ENCODE data around the gene SPAG6. TPM values are rescaled to one million over a fixed set of nuclear protein-coding genes. Genes with fewer than 3 reads are reported as not detected.
A peak's percentile ranks its signal among the peaks of the same experiment; 100 is the strongest.

SPAG6 gene
- total and polyA plus RNA-seq, 9 donors, result 4.1 to 8.7 (median 5.0) TPM

DNA sequence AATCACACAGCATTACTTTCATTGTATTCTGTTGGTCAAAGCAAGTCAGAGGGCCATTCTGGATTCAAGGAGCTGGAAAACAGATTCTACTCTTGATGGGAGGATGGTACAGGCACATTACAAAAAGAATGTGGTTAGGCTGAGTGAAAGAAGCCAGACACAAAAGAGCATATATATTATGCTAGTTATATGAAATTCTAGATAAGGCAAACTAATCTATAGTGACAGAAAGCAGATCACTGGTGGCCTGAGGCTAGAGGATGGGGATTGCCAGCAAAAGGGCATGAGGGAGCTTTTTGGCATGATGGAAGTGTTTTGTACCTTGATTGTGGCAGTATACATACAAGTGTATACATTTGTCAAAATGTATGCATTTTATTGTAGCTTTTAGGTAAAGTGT lies 96.8 kb downstream of the SPAG6 start:
- Histone ChIP-seq H3K36me3 (ENCODE audit: control insufficient read depth, insufficient read depth, low read length) (no peaks in the 10 kb centered on the region), H3K27ac (ENCODE audit: low read length) (no peak overlapping the region), H3K4me3 (ENCODE audit: low read length) (no peak overlapping the region), H3K27me3 (ENCODE audit: control insufficient read depth, insufficient read depth, low read length) (no peaks in the 10 kb centered on the region), H3K9me3 (replicated peaks; ENCODE audit: control insufficient read depth, low read depth, low read length) (no peaks in the 10 kb centered on the region), H3K4me1 (ENCODE audit: control insufficient read depth, insufficient read depth, low read length) (peaks cover 5% of the 10 kb centered on the region)
- DNase-seq, result no peak

DNA sequence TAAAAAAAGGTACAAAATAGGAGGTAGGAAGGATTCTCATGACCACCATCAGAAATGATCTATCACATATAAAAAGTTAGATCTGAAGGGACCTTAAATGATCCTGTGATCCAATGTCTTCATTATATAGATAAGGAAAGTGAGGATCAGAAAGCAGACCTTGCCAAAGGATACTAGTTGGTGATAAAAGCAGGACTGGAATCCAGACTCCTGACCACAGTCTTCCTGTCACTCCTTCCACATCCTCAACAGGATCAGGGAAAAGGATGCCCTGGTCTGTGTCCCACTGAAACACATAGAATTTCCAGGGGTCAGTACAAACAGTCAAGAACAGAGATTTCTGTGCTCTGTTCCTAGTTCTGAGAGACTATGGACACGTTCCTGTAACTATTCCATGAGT lies 97.2 kb downstream of the SPAG6 start:
- H3K4me1 ChIP-seq (ENCODE audit: control insufficient read depth, insufficient read depth, low read length), result peaks cover 5% of the 10 kb centered on the region
- H3K27ac ChIP-seq (ENCODE audit: low read length), result no peak overlapping the region
- 50% methylated on average over 1 of the region's 1 CpG for WGBS (ENCODE audit: insufficient coverage)
- H3K9me3 ChIP-seq (replicated peaks; ENCODE audit: control insufficient read depth, low read depth, low read length), result no peaks in the 10 kb centered on the region
- DNase-seq, result no peak
- no peak overlapping the region for H3K4me3 ChIP-seq (ENCODE audit: low read length)
- no peaks in the 10 kb centered on the region for H3K27me3 ChIP-seq (ENCODE audit: control insufficient read depth, insufficient read depth, low read length)
- no peaks in the 10 kb centered on the region for H3K36me3 ChIP-seq (ENCODE audit: control insufficient read depth, insufficient read depth, low read length)

DNA sequence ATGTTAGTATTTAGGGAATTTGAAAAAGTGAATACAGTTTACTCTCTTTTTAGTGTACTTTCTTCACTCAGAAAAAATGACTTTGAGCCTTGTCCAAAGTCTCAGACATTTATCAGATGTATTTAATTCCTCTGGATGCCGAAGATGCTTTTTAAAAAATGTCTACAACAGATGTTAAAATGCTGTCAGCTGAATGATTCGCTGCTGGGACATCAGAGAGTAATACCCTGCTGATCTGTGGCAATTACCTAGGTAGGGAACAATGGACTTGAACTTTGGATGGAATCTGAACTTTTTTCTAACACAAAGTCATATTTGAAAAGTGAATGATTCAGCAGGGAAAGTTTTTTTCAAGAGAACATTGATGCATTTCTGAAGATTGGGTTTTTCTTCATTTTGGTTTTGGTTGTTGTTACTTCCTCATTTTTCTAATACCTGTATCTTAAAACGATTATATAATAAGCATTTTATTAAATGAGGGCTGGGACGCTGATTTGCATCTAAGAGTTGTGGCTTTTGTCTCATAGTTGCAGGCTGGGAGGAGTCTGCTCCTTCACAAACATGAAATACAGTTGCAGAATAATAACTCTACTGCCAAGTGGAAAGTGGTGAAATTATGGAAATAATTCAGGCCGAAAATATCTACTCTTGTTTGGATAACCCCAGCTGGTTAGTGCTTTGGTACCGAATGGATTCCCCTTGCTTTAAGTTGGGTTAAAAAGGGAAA lies 98.0 kb downstream of the SPAG6 start:
- Histone ChIP-seq H3K4me1 (ENCODE audit: control insufficient read depth, insufficient read depth, low read length) (peaks cover 3% of the 10 kb centered on the region), H3K27ac (ENCODE audit: low read length) (no peak overlapping the region), H3K4me3 (ENCODE audit: low read length) (no peak overlapping the region), H3K36me3 (ENCODE audit: control insufficient read depth, insufficient read depth, low read length) (no peaks in the 10 kb centered on the region), H3K9me3 (replicated peaks; ENCODE audit: control insufficient read depth, low read depth, low read length) (no peaks in the 10 kb centered on the region), H3K27me3 (ENCODE audit: control insufficient read depth, insufficient read depth, low read length) (peaks cover 3% of the 10 kb centered on the region)
- 50% methylated on average over 1 of the region's 6 CpGs for WGBS (ENCODE audit: insufficient coverage)
- DNase-seq, result no peak

DNA sequence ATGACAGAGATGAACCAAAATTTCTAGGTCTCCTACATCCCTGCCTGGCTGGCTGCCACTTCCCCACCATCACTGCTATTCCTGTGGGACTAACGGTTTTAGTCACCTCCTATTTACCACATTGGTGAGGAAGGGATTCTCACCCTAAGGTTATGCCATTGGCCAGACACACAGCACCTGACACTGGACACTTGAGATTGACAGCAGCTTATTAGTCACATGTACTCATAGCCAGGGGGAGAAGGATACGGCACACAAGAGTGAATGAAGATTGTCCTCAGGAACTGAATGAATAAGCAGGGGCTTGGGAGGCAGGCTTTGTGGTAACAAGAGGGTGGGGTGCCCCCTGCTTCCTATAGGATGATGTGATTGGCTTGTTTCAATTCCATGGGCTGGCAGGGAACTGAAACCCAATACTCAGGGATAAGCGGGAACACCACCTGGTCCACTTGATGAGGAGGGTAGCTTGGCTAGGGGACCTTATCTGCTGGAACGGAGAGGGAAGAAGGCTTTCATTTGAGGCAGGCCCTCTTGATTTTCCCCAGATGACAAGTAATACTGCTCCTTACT lies 99.0 kb downstream of the SPAG6 start:
- peaks cover 3% of the 10 kb centered on the region for H3K27me3 ChIP-seq (ENCODE audit: control insufficient read depth, insufficient read depth, low read length)
- H3K27ac ChIP-seq (ENCODE audit: low read length), result no peak overlapping the region
- no peaks in the 10 kb centered on the region for H3K36me3 ChIP-seq (ENCODE audit: control insufficient read depth, insufficient read depth, low read length)
- no peak for DNase-seq
- no peak overlapping the region for H3K4me3 ChIP-seq (ENCODE audit: low read length)
- H3K4me1 ChIP-seq (ENCODE audit: control insufficient read depth, insufficient read depth, low read length), result no peaks in the 10 kb centered on the region
- no peaks in the 10 kb centered on the region for H3K9me3 ChIP-seq (replicated peaks; ENCODE audit: control insufficient read depth, low read depth, low read length)
- 70% methylated on average over 1 of the region's 4 CpGs for WGBS (ENCODE audit: insufficient coverage)

DNA sequence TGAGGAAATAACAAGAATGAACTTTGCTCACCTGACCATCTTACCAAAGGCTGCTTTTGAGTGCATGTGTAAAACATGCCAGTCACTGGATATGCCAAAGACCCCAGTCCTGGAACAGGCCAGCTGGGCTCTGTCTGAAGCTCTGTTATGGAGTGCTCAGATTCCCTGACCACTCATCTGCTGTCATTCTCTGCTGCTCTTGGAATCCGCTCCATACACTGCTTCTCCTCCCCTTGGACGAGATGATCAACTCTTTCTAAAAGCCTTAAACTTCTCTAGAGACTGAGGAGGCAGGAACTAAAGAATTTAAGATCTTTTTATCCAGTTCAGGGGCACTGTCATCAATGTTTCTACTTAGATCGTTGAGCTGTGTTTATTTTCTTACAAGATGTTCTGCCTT lies 100.2 kb downstream of the SPAG6 start:
- H3K27ac ChIP-seq (ENCODE audit: low read length), result no peak overlapping the region
- peaks cover 3% of the 10 kb centered on the region for H3K27me3 ChIP-seq (ENCODE audit: control insufficient read depth, insufficient read depth, low read length)
- no peaks in the 10 kb centered on the region for H3K4me1 ChIP-seq (ENCODE audit: control insufficient read depth, insufficient read depth, low read length)
- H3K9me3 ChIP-seq (replicated peaks; ENCODE audit: control insufficient read depth, low read depth, low read length), result no peaks in the 10 kb centered on the region
- WGBS (ENCODE audit: insufficient coverage), result 0% methylated on average over 1 of the region's 3 CpGs
- H3K36me3 ChIP-seq (ENCODE audit: control insufficient read depth, insufficient read depth, low read length), result no peaks in the 10 kb centered on the region
- no peak for DNase-seq
- no peak overlapping the region for H3K4me3 ChIP-seq (ENCODE audit: low read length)

DNA sequence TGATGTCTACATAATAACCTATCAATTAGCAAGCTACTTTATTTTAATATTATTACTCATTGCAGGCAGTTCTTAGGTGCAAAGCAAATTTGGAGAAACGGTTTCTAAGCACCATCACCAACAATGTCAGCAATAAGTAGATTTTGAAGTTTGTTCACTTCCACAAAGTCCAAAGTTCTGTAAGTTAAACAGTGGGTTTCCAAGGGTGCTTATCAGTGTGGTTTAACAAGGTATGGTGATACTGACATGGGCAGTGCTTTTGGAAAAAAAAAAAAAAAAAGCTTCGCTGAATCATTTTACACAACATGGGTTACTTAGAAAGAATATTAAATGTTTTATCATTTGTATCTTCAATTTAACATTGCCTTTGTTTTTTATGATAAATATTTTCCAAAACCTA lies 101.8 kb downstream of the SPAG6 start:
- Histone ChIP-seq H3K9me3 (replicated peaks; ENCODE audit: control insufficient read depth, low read depth, low read length) (no peaks in the 10 kb centered on the region), H3K27ac (ENCODE audit: low read length) (no peak overlapping the region), H3K4me1 (ENCODE audit: control insufficient read depth, insufficient read depth, low read length) (no peaks in the 10 kb centered on the region), H3K27me3 (ENCODE audit: control insufficient read depth, insufficient read depth, low read length) (peaks cover 3% of the 10 kb centered on the region), H3K4me3 (ENCODE audit: low read length) (no peak overlapping the region), H3K36me3 (ENCODE audit: control insufficient read depth, insufficient read depth, low read length) (no peaks in the 10 kb centered on the region)
- WGBS (ENCODE audit: insufficient coverage), result no CpG with 5 or more reads among the region's 2 CpGs
- no peak for DNase-seq

DNA sequence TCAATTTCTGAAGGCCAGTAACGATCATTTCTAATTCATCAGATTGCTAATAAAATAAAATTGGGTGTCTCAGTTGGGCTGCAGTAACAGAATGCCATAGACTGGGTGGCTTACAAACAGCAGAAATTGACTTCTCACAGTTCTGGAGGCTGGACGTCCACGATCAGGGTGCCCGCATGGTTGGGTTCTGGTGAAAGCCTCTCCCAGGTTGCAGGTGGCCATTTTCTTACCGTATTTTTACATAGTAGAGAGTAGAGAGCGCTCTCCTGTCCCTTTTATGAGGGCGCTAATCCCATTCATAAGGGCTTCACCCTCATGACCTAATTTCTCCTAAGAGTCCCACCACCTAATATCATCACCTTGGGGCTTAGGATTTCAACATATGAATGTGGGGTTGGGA lies 106.0 kb downstream of the SPAG6 start:
- Histone ChIP-seq H3K4me1 (ENCODE audit: control insufficient read depth, insufficient read depth, low read length) (peaks cover 9% of the 10 kb centered on the region), H3K36me3 (ENCODE audit: control insufficient read depth, insufficient read depth, low read length) (no peaks in the 10 kb centered on the region), H3K4me3 (ENCODE audit: low read length) (no peak overlapping the region), H3K27ac (ENCODE audit: low read length) (no peak overlapping the region), H3K27me3 (ENCODE audit: control insufficient read depth, insufficient read depth, low read length) (peaks cover 3% of the 10 kb centered on the region), H3K9me3 (replicated peaks; ENCODE audit: control insufficient read depth, low read depth, low read length) (no peaks in the 10 kb centered on the region)
- WGBS (ENCODE audit: insufficient coverage), result 80% methylated on average over 2 of the region's 7 CpGs
- no peak for DNase-seq

DNA sequence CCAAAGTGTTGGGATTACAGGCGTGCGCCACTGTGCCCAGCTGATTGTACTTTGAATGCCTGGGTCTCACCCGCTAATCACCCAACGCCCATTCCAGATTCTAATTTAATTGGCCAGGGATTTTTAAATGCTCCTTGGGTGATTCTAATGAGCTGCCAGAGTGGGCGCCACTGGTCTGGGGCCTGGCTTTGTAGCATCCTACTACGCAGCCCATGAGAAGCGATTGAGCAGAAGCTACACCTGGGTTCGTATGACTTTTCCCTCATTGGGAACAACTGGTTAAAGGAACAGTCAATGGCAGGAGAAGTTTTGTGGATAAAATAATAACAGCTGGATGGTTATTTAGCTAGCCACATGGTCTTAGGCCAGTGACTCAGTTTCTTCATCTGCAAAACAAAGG lies 108.0 kb downstream of the SPAG6 start:
- no peaks in the 10 kb centered on the region for H3K36me3 ChIP-seq (ENCODE audit: control insufficient read depth, insufficient read depth, low read length)
- H3K9me3 ChIP-seq (replicated peaks; ENCODE audit: control insufficient read depth, low read depth, low read length), result no peaks in the 10 kb centered on the region
- H3K4me1 ChIP-seq (ENCODE audit: control insufficient read depth, insufficient read depth, low read length), result peaks cover 9% of the 10 kb centered on the region
- H3K4me3 ChIP-seq (ENCODE audit: low read length), result no peak overlapping the region
- DNase-seq, result no peak
- H3K27ac ChIP-seq (ENCODE audit: low read length), result no peak overlapping the region
- H3K27me3 ChIP-seq (ENCODE audit: control insufficient read depth, insufficient read depth, low read length), result no peaks in the 10 kb centered on the region
- WGBS (ENCODE audit: insufficient coverage), result 100% methylated on average over 4 of the region's 8 CpGs

DNA sequence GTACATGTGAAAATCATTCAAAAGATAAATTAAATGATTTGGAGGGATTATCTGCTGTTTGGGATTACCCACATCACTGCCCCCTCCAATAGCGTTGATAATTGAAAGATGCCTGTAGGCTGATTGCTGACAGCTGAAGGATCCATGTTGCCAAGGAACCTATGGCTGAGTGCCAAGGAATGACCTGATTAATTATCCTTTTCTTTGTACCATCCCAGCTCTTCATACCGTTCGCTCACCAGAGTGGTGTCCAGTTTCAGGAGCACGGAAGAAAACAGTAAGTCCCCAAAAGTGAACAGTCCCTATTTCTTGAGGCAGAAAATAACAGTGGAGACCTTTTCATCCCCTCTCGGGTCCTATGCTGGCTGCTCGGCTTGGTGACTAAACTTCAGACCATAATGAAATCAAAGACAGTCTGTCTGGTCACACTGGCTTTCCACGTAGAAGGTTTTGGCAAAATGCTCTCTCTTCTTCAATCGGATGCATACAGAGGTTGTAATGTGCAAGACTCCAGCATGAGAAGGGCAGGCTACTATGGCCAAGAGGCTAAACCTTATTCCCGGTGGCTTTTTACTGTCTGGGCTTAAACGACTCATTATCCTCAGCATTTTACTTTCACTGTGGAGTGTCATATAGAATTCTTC lies 108.8 kb downstream of the SPAG6 start:
- Histone ChIP-seq H3K27ac (ENCODE audit: low read length) (no peak overlapping the region), H3K36me3 (ENCODE audit: control insufficient read depth, insufficient read depth, low read length) (no peaks in the 10 kb centered on the region), H3K27me3 (ENCODE audit: control insufficient read depth, insufficient read depth, low read length) (no peaks in the 10 kb centered on the region), H3K4me1 (ENCODE audit: control insufficient read depth, insufficient read depth, low read length) (peaks cover 9% of the 10 kb centered on the region), H3K9me3 (replicated peaks; ENCODE audit: control insufficient read depth, low read depth, low read length) (no peaks in the 10 kb centered on the region), H3K4me3 (ENCODE audit: low read length) (no peak overlapping the region)
- 36% methylated on average over 2 of the region's 10 CpGs for WGBS (ENCODE audit: insufficient coverage)
- peak; percentile 46 for DNase-seq

DNA sequence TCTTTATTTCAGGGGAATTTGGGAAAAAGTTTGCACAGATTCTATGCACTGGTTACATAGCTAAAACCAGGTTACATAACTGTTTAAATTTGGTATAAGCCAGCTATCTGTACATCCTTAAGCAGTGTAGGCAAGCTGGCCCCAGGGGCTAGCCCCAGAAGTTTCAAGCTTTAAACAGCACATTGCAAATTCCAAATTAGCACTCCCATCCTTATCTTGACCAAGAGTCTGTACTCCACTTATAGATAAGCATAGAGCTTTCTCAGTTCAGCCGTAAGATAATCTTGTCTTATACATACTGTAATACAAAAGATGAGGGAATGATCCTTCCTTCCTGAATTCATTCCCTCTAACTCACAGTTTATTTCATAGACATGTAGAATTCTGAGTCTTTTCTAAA lies 109.3 kb downstream of the SPAG6 start:
- Histone ChIP-seq H3K27me3 (ENCODE audit: control insufficient read depth, insufficient read depth, low read length) (no peaks in the 10 kb centered on the region), H3K27ac (ENCODE audit: low read length) (no peak overlapping the region), H3K36me3 (ENCODE audit: control insufficient read depth, insufficient read depth, low read length) (no peaks in the 10 kb centered on the region), H3K4me3 (ENCODE audit: low read length) (no peak overlapping the region), H3K9me3 (replicated peaks; ENCODE audit: control insufficient read depth, low read depth, low read length) (no peaks in the 10 kb centered on the region), H3K4me1 (ENCODE audit: control insufficient read depth, insufficient read depth, low read length) (peaks cover 9% of the 10 kb centered on the region)
- no CpG with 5 or more reads among the region's 1 CpG for WGBS (ENCODE audit: insufficient coverage)
- no peak for DNase-seq

All from muscle of leg (tissue), 11 donors.